GM23338 (cell line): Measurements from ENCODE around the gene ARL9. TPM values are rescaled to one million over a fixed set of nuclear protein-coding genes. Genes with fewer than 3 reads are reported as not detected.

Source experiments
- ATAC-seq: fragments of 200-7000 bp; cut with Tn5 transposase; 3 replicates; pipeline ENCODE4 v1.9.1; 2020
- DNase-seq: peaks from one replicate; pipeline ENCODE4 v3.0.0-alpha.2; 2015; ENCODE audit warnings: low spot score
- H2AFZ ChIP-seq: fragments of 200-600 bp; sonication (generic); 2 replicates; pipeline ENCODE4 v1.8.0; 2016; ENCODE audit warnings: antibody characterized with exemption, mild to moderate bottlenecking, moderate library complexity
- H3F3A ChIP-seq: fragments of 200-600 bp; sonication (generic); replicated peaks from 2 replicates; pipeline ENCODE4 v1.8.0; 2017; ENCODE audit warnings: antibody characterized with exemption, mixed run types, low read depth
- H3K27ac ChIP-seq: fragments of 200-600 bp; sonication (generic); 2 replicates; pipeline ENCODE4 v1.6.1; 2016; ENCODE audit warnings: low read depth
- H3K27me3 ChIP-seq: fragments of 200-600 bp; sonication (generic); 2 replicates; pipeline ENCODE4 v1.8.0; 2016; ENCODE audit warnings: mild to moderate bottlenecking, mixed run types, moderate library complexity; ENCODE audit not compliant: insufficient read depth
- H3K36me3 ChIP-seq: fragments of 200-600 bp; sonication (generic); 2 replicates; pipeline ENCODE4 v1.8.0; 2016; ENCODE audit warnings: mild to moderate bottlenecking; ENCODE audit not compliant: insufficient read depth
- H3K4me1 ChIP-seq: fragments of 200-600 bp; sonication (generic); 2 replicates; pipeline ENCODE4 v1.8.0; 2016; ENCODE audit warnings: mild to moderate bottlenecking, moderate library complexity; ENCODE audit not compliant: insufficient read depth
- H3K4me2 ChIP-seq: fragments of 200-600 bp; sonication (generic); 2 replicates; pipeline ENCODE4 v1.7.1; 2017; ENCODE audit warnings: mixed run types
- H3K4me3 ChIP-seq: fragments of 200-600 bp; sonication (generic); 2 replicates; pipeline ENCODE4 v1.6.1; 2016; ENCODE audit warnings: mixed run types
- H3K79me2 ChIP-seq: fragments of 200-600 bp; sonication (generic); replicated peaks from 2 replicates; pipeline ENCODE4 v1.8.0; 2017; ENCODE audit warnings: mild to moderate bottlenecking; ENCODE audit not compliant: insufficient read depth
- H3K9me2 ChIP-seq: fragments of 200-600 bp; sonication (generic); 2 replicates; pipeline ENCODE4 v1.8.0; 2017; ENCODE audit not compliant: insufficient read depth
- H4K20me1 ChIP-seq: fragments of 200-600 bp; sonication (generic); replicated peaks from 2 replicates; pipeline ENCODE4 v1.8.0; 2017; ENCODE audit warnings: mild to moderate bottlenecking; ENCODE audit not compliant: insufficient read depth
- H3K27ac Mint-ChIP-seq: 2 replicates; pipeline ENCODE4 v1.8.0; 2020; ENCODE audit warnings: inconsistent platforms, mild to moderate bottlenecking, moderate library complexity, mixed read lengths
- H3K27me3 Mint-ChIP-seq: 3 replicates; pipeline ENCODE4 v1.8.0; 2022; ENCODE audit warnings: low read depth, mild to moderate bottlenecking, moderate library complexity, mixed read lengths, inconsistent platforms; ENCODE audit not compliant: insufficient read depth, poor library complexity
- H3K36me3 Mint-ChIP-seq: 3 replicates; pipeline ENCODE4 v1.8.0; 2021; ENCODE audit warnings: low read depth, mild to moderate bottlenecking, inconsistent platforms, moderate library complexity, mixed read lengths
- H3K4me1 Mint-ChIP-seq: 3 replicates; pipeline ENCODE4 v1.8.0; 2020; ENCODE audit warnings: mild to moderate bottlenecking, inconsistent platforms, mixed read lengths
- H3K4me3 Mint-ChIP-seq: 3 replicates; pipeline ENCODE4 v1.8.0; 2021; ENCODE audit warnings: moderate library complexity, mild to moderate bottlenecking, inconsistent platforms, mixed read lengths
- H3K9me3 Mint-ChIP-seq: 3 replicates; pipeline ENCODE4 v1.8.0; 2020; ENCODE audit warnings: moderate library complexity, mild to moderate bottlenecking, inconsistent platforms, mixed read lengths
- CREB1 ChIP-seq: fragments of 250-450 bp; sonication (Bioruptor Pico); IDR thresholded peaks from 2 replicates; pipeline ENCODE4 v1.5.0; 2020; ENCODE audit warnings: low read depth, mild to moderate bottlenecking, moderate library complexity
- EZH2 ChIP-seq: fragments of 200-600 bp; sonication (generic); IDR thresholded peaks from one replicate; pipeline ENCODE4 v1.8.0; 2017; ENCODE audit warnings: antibody characterized with exemption, mild to moderate bottlenecking, low read depth; ENCODE audit not compliant: unreplicated experiment
- long read RNA-seq: library from polyadenylated mRNA; unstranded; transcript quantifications from one replicate; pipeline ENCODE4 v2.0.0, GENCODE V29; 2020; ENCODE audit not compliant: unreplicated experiment
- polyA plus RNA-seq: library from polyadenylated mRNA; unstranded; fragments of >200 nt; fragmentation: Nextera tagmentation; extraction: Ambion mirVana; gene quantifications from 2 replicates; pipeline ENCODE4 v1.2.1, GENCODE V29; 2016
- total RNA-seq: library from RNA; depleted of rRNA; stranded (reverse); fragments of >200 nt; shearing (Covaris generic); gene quantifications from 2 replicates; pipeline ENCODE4 v1.2.3, GENCODE V29; 2014; rRNA removed
- TF ChIP-seq, protein P1 (sequence below): fragments of 250-450 bp; sonication (Bioruptor Pico); IDR thresholded peaks from 2 replicates; pipeline ENCODE4 v1.5.0; 2020; ENCODE audit warnings: mild to moderate bottlenecking, moderate library complexity

ARL9 gene, protein sequence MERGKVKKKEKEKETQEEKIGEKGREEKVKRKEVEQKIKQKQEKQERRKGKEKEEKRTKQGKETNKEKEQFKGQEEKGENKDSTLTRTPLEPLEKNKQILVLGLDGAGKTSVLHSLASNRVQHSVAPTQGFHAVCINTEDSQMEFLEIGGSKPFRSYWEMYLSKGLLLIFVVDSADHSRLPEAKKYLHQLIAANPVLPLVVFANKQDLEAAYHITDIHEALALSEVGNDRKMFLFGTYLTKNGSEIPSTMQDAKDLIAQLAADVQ
- total RNA-seq (not detected in 2 replicates), polyA plus RNA-seq (0.37 TPM in 2 replicates)
- long read RNA-seq: 0 reads

DNA sequence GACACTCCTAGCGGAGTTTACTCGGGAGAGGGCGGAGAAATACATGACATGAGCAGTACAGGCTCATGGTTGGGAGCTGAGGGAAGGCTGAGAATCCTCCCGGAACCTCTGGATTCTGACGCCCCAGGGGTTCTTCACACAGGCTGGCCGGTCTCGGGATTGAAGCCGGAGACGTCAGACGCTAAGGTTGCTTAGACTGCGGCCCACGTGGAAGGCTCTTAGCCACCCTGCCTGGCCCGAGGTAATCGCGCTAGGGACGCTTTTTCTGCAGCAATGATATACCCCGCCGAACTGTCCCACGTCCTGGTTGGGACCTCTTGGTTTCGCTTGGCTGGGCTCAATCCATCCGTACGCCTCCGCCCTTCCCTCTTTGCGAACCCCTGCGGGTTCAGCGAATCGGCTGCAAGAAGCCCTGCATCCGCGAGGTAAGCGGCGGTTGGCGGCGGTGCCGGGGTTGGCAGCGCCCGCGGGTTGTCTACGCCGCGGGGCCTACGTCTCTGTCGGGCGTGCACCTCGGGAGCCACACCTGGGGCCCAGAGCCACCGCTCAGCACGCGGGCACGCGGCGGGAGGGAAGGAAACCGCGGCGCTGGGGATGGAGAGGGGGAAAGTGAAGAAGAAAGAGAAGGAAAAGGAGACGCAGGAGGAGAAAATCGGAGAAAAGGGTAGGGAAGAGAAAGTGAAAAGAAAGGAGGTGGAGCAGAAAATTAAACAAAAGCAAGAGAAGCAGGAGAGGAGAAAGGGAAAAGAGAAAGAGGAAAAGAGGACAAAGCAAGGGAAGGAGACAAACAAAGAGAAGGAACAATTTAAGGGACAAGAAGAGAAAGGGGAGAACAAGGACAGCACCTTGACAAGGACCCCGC lies at the start of gene ARL9:
ARL9 (plus strand) TSS at position 523 of the 862 bp plus-strand sequence; CDS start at position 595, 72 bp downstream.
- Histone ChIP-seq H3K27ac (no peak within 1 kb of the TSS), H3K79me2 (no peaks in the 10 kb centered on the region), H4K20me1 (no peaks in the 10 kb centered on the region; the same call in 1 of the 2 replicates), H3K27me3 (peaks cover 32% of the 10 kb centered on the region), H3K9me2 (no peaks in the 10 kb centered on the region), H3K4me1 (0 out of 2 replicates have a peak, but pooled peaks cover 2% of the 10 kb centered on the region), H3K4me3 (peak within 1 kb of the TSS; percentile 88), H3K36me3 (peaks cover 18% of the 10 kb centered on the region), H3F3A (0 out of 2 replicates have a peak, but pooled peaks cover 5% of the 10 kb centered on the region), H2AFZ (peak within 1 kb of the TSS; percentile 100), H3K4me2 (peak within 1 kb of the TSS; percentile 100)
- ATAC-seq (peak; percentile 85), DNase-seq (peak; percentile 87)
- H3K4me1 Mint-ChIP-seq: peaks cover 8% of the 10 kb centered on the region; the same call in 2 of the 3 replicates
- peaks cover 15% of the 10 kb centered on the region for H3K27me3 Mint-ChIP-seq
- no peaks in the 10 kb centered on the region for H3K9me3 Mint-ChIP-seq
- peaks cover 20% of the 10 kb centered on the region; the same call in 2 of the 3 replicates for H3K36me3 Mint-ChIP-seq
- TF ChIP-seq EZH2 (peak; percentile 49), CREB1 (CRISPR knock-in tag) (0 out of 2 replicates have a peak, but pooled peaks have one; percentile 10)
- TF ChIP-seq, protein P1, sequence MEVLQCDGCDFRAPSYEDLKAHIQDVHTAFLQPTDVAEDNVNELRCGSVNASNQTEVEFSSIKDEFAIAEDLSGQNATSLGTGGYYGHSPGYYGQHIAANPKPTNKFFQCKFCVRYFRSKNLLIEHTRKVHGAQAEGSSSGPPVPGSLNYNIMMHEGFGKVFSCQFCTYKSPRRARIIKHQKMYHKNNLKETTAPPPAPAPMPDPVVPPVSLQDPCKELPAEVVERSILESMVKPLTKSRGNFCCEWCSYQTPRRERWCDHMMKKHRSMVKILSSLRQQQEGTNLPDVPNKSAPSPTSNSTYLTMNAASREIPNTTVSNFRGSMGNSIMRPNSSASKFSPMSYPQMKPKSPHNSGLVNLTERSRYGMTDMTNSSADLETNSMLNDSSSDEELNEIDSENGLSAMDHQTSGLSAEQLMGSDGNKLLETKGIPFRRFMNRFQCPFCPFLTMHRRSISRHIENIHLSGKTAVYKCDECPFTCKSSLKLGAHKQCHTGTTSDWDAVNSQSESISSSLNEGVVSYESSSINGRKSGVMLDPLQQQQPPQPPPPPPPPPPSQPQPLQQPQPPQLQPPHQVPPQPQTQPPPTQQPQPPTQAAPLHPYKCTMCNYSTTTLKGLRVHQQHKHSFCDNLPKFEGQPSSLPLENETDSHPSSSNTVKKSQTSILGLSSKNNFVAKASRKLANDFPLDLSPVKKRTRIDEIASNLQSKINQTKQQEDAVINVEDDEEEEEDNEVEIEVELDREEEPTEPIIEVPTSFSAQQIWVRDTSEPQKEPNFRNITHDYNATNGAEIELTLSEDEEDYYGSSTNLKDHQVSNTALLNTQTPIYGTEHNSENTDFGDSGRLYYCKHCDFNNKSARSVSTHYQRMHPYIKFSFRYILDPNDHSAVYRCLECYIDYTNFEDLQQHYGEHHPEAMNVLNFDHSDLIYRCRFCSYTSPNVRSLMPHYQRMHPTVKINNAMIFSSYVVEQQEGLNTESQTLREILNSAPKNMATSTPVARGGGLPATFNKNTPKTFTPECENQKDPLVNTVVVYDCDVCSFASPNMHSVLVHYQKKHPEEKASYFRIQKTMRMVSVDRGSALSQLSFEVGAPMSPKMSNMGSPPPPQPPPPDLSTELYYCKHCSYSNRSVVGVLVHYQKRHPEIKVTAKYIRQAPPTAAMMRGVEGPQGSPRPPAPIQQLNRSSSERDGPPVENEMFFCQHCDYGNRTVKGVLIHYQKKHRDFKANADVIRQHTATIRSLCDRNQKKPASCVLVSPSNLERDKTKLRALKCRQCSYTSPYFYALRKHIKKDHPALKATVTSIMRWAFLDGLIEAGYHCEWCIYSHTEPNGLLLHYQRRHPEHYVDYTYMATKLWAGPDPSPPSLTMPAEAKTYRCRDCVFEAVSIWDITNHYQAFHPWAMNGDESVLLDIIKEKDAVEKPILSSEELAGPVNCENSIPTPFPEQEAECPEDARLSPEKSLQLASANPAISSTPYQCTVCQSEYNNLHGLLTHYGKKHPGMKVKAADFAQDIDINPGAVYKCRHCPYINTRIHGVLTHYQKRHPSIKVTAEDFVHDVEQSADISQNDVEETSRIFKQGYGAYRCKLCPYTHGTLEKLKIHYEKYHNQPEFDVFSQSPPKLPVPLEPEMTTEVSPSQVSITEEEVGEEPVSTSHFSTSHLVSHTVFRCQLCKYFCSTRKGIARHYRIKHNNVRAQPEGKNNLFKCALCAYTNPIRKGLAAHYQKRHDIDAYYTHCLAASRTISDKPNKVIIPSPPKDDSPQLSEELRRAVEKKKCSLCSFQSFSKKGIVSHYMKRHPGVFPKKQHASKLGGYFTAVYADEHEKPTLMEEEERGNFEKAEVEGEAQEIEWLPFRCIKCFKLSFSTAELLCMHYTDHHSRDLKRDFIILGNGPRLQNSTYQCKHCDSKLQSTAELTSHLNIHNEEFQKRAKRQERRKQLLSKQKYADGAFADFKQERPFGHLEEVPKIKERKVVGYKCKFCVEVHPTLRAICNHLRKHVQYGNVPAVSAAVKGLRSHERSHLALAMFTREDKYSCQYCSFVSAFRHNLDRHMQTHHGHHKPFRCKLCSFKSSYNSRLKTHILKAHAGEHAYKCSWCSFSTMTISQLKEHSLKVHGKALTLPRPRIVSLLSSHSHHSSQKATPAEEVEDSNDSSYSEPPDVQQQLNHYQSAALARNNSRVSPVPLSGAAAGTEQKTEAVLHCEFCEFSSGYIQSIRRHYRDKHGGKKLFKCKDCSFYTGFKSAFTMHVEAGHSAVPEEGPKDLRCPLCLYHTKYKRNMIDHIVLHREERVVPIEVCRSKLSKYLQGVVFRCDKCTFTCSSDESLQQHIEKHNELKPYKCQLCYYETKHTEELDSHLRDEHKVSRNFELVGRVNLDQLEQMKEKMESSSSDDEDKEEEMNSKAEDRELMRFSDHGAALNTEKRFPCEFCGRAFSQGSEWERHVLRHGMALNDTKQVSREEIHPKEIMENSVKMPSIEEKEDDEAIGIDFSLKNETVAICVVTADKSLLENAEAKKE (CRISPR knock-in tag): no peak
- peak within 1 kb of the TSS; percentile 85 for H3K4me3 Mint-ChIP-seq
- no peak within 1 kb of the TSS for H3K27ac Mint-ChIP-seq
